HG03575 (cell line): ENCODE data around the gene RNF175.

Source experiments
- ATAC-seq: cut with Tn5 transposase; IDR thresholded peaks from one replicate; pipeline ENCODE4 v1.9.1; 2021; ENCODE audit not compliant: unreplicated experiment, insufficient number of reproducible peaks, low FRiP score; ENCODE audit errors: extremely low read depth

Gene RNF175

DNA sequence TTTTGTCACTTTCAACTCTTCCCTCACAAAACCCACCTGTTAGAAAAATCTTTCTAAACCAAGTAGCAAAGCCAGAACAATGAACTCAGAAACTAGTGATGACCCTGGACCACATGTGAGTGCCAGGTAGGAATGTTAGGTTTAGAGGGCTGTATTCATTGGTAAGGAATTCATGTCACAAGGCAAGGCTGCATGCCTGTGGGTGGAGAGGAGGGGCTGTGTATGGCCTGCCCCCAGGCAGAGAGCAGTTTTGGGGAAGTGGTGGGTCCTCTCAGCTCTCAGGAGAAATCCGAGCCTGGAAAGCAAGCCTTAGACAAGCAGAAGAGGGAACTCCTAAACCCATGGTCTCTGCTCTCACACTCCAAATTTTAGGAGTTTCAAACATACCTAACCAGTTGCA lies 2.4 kb downstream of the RNF175 start:
- ATAC-seq, result no peak

DNA sequence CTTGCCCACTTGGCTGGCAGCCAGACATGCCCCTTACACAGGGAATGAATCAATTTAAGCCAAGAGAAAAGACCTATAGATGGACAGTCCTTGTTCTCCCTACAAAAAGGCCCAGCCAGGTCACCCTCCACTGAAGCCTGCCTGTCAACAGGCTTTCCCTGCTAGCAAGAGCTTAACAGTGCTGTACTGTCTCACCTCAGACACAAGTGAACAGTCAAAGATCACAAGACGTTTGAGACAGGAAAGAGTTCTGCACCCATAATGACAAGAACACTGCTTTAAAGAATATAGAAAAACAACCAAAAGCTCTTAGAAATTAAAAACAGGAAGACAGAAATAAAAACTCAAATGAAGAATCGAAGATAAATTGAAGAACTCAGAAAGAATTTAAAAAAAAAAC lies 4.6 kb downstream of the RNF175 start:
- no peak for ATAC-seq

DNA sequence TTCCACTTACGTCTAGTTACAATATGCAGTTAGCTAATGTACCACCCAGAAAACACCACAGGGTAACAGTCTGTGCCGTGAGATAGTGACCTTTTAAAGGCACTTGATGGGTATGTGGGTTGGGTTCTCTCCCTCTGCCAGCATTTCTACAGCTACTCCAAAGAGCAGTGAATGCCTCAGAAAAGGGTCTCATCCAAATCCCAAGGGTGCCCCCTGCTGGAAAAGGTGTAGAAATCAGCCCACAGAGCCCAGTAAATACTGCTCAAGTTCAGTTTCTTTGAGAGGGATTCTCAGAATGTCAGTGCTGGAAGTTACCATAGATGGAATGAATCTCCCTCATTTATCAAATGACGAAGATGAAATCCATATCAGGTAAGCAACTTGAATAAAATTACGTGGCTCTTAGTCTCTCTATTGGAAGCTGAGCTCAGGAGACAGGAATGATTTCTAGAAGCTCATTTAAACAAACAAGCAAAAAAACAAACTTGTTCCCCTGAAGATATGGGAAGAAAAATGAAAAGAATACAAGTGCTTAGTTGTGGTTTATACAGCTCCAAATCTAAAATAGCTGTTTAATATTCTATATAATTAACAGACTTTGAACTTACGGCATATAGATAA lies 9.5 kb downstream of the RNF175 start:
- peak; percentile 74 for ATAC-seq

DNA sequence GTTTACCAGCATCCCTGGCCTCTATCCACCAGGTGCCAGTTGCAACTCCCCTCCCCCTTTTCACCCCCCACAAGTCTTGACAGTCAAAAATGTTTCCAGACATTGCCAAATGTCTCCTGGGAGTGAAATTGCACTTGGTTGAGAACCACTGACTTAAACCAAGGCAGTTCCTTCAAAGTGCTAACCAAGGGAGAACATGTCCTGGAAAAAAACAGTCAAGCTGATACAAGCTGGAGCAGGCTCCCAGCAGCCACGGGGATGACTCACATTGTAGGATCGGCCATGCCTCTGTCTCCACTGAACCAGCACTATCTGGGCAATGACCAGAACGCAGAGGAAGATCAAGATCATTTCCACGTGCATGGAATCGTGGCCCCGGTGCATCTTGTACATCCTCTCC lies 11.4 kb downstream of the RNF175 start:
- no peak for ATAC-seq

DNA sequence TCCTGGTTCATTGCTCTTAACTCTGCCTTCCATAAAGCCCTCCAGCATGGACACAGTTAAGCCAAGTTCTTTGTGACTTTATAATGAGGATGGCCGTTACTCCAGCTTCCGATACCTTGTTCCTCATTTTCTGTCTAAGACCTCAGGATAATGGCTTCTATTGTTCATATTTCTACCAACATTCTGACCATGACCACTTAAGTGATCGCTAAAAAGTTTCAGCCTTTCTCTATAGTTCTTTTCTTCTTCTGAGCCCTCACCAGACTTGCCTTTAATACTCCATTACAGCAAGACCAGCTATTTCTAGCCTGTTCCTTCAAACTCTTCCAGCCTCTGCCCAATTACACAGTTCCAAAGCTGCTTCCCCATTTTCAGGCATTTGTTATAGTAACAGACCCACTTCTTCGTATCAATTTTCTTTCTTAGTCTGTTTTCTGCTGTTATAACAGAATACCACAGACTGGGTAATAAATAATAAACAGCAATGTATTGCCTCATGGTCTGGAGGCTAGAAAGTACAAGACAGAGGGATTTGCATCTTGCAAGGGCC lies 12.3 kb downstream of the RNF175 start:
- ATAC-seq, result no peak

DNA sequence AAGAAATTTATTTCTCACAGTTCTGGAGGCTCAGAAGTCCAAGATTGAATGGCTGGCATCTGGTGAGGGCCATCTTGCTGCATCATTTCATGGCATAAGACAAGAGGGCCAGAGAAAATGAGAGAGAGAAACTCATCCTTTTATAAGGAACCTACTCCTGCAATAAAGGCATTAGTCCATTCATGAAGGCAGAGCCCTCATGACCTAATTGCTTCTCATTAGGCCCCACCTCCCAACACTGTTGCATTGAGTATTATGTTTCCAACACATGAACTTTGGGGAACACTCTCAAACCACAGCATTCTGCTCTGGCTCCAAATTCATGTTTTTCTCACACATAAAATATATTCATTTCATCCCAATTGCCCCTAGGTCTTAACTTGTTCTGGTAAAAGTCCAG lies 14.2 kb downstream of the RNF175 start:
- ATAC-seq, result no peak

DNA sequence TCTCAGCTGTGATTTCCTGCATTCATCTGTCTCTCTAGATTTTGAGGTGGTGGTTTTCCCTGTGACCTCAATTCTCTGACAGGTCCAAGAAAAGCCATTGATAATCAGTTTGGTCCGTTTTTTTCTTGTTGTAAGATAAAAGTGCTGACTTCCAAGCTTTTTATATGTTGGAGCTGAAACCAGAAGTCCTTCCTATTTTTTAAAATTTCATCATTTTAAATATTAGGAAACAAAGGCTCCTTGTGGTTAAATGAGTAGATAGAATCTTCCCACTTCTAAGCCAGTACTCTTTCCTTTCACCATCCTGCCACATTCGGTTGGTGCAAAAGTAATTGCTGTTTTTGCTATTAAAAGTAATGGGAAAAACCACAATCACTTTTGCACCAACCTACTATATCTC lies 18.3 kb downstream of the RNF175 start:
- no peak for ATAC-seq

DNA sequence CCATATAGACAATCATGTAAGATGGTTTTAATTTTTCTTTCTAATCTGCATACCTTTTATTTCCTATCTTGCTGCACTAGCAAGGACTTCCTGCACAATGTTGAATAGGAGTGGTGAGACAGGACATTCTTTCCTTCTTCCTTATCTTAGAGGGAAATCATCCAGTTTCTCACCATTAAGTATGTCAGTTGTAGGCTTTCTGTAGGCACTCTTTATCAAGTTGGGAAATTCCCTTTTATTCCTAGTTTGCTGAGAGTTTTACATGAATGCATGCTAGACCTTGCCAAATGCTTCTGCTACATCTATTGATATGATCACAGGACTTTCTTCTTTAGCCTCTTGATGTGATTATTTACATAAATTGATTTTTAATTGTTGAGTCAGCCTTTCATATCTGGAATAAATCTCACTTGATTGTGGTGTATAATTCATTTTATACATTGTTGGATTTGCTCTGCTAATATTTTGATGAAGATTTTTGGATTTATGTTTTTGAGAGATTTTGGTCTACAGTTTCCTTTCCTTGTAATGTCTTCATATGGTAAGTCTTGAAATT lies 23.8 kb downstream of the RNF175 start:
- no peak for ATAC-seq

DNA sequence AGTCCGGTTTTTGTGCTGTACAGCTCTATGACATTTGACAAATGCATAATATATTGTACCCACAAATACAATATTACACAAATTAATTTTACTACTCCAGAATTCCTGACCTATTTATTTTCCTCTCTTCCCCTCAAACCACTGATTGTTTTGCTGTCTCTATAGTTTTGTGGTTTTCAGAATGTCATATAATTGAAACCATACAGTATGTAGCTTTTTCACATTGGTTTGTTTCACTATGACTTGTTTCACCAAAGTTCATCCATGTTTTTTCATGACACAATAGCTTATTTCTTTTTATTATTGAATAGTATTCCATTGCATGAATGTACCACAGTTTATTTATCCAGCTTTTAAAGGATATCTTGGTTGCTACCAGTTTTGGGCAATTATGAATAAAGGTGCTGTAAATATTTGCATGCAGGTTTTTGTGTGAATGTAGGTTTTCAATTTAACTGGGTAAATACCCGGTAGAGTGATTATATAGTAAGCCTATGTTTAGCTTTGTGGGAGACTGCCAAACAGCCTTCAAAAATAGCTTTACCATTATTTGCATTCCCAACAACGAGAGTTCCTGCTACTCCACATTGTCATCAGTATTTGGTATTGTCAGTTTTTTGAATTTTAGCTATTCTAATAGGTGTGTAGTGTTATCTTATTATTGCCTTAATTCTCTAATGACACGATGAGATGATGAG lies 25.9 kb downstream of the RNF175 start:
- ATAC-seq, result no peak

DNA sequence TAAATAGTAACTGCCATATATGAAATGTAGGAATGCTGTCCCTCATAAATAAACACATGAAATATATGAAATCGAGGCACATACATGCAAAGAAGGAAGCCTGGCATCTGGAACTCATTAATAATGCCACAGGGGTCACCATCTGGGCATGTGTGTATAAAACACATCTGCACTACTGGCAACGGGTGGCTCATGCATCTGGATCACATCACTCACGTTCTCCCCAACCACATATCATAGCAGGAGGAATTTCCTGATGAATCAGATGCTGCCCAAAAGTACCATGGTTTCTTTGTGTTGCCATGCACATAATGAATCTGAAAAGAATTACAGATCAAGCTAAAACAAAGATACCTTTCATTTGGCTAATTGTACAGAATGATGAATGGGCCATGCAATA lies 28.6 kb downstream of the RNF175 start:
- ATAC-seq, result no peak

DNA sequence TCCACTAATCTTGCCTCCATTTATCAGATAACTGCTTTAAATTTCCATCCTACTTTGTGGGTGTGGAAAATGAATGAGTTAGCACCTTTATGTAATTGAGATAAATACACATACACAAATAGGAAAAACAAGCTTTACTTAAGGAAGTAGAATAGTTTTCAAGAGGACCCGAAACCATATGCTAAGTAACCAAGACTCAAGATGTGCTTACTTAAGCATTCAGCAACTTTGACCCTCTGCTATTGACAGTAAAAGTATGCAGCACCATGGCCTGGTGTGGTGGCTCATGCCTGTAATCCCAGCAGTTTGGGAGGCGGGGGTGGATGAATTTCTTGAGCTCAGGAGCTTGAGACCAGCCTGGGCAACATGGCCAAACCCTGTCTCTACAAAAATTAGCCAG lies 29.9 kb downstream of the RNF175 start:
- no peak for ATAC-seq

DNA sequence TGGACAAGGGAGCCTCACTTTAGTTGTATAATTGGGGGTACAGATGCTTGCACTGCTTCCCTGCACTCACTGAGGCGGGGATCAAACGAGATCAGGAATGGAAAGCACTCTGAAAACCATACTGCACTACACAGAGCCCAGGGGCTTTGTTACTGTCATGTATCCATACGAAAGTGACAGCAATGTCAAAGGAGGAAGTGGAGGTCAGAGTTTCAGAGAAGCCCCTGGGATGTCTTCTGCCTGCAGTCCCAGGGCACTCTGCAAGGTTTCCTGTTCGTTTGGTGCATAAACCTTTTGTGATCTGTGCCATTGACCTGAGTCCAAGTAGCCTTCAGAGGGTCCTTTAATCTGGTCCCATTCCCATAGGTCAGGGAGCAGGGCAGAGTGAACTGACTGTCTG lies 31.2 kb downstream of the RNF175 start:
- no peak for ATAC-seq

DNA sequence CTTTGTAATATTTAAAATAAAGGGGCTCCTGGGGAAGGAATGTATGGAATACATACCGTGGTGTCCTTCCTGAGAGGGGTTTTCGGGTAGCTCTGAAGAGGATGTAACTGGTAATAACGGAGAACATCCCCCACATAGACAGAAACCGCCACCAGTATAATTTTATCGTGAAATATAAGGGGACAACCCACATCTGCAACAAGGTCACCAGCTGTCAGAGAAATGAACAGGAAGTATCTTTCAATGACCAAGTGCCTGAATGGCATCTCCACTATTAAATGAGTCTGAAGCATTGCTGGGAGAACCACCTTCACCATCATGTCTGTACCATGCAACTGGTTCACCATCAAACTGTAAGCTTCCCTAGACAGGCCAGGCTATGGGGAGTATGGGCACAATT lies 31.7 kb downstream of the RNF175 start:
- no peak for ATAC-seq

DNA sequence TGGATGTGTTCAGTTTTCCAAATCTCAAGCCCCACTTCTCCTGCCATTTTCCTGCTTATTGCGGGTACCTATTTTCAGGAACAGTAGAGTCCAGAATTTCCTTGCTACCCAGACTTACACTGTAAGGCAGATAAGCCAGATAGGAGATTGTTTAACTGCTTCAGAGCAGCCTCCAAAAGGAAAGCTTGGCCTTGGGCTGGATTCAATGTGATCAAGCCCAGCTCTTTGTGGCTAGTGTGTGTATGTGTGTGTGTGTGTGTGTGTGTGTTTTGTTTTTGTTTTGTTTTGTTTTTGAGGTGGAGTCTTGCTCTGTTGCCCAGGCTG lies 34.0 kb downstream of the RNF175 start:
- ATAC-seq, result no peak

DNA sequence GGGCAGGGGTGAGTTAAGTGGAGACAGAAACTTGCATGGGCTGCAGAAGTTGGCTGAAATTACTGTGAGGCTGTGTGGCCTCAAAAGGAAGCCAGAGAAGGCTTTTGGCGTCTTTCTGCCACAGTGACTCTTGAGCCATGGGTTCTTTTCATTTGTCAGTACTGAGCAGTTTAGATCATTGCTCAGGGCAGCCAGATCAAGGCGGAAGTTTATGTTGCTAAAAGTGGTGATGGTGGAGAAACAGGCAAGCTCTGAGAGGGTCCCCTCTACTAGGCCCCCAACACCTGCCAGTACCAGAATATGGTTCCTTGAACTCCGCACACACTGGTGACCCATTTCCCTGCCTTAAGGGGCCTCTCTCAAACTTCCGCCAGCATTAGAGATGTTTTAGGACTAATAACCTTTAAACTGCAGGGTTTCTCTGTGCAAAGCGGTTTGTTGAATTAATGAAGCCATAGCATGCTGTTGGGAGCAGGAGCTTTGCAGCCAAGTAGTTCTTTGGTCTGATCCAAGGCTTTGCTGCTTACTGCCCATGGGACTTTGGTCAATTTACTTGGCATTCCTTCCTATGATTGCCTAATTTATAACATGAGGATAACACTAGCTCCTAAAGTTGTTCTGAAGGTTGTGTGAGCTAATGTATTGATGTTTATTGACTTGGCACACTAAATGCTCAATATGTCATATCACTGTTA lies 34.5 kb downstream of the RNF175 start:
- no peak for ATAC-seq

DNA sequence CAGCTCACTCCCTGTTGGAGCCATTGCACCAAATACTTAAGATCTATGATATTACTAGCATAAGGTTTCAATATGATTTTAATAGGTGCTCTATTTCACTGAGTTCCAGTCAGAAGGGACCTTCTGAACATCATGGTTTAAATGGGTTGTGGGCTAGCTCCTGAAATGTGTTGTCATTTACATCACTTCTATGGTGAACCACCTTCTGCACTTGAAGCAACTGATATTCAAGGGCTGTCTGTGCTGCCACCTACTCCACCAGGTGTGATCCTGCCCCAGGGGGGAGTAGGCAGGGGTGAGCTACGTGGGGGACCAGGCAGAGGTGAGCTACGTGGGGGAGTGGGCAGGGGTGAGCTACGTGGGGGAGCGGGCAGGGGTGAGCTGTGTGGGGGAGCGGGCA lies 35.2 kb downstream of the RNF175 start:
- ATAC-seq, result no peak

DNA sequence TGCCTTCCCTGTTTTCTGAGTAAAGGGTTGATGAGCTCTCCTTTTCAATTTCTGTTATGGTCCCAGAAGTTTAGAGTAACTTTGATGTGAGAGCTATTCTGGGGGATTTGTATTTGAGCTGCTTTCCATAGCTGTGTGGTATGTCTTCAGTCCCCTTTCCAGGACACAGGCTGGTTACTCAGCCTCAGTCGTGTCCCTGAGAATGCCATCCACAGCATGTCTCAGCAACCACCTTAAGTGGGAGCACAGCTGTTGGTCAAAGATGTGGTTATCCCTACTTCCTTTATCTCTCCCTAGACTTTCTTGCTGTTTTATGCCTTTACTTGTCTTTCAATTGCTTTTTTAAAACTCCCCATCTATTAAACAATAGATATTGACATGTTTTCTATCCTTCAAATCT lies 37.8 kb downstream of the RNF175 start:
- no peak for ATAC-seq

DNA sequence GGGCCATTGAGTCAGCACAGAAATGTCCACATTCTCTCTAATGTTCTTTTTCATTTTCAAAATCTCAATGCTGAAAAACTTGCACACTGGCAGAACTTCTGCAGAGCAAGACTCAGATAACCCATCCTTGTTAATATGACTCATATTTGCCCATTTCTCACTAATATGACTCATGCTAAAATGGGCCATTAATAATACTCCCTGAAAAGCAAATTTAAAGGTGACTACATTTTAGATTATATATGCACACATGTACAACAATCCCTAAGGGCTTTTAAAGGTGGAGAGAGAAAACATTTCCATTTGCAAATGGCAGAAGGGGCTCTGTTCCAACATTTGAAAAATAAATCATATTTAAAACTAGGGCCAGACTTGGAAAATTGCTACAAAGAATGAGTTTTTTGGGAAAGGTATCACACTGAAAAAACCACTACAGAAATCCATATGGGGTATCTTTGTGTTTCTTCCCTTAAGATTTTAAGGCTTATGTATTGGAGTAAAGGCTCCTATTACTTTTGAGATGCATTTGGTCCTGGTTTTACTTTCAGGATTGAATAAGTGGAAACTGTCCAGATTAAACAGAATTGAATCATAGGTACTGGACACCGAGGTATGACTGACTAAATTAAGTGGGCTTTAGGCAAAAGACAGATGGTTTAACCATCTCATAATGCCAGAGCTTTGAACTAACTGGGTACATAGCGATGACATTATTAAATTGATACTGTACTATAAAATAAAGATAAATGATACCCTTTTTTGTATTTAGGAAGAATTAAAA lies 45.8 kb downstream of the RNF175 start:
- no peak for ATAC-seq

DNA sequence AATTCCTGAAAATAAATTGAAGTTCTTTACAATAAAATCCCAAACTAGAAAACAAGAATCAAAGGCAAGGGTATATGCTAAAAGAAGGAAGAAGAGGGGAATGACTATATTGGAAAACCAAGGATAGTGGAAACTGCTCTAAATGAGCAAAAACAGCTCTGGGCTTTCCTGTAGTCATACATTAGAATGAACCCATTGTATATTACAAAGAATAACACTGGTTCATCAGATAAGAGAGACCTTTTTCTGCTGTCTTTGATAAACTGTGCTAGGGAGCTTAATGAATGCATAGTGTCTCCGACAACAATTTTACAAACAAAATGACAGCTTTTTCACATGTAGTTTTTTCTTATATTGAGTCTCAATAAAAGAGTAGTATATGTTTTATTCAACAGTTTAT lies 49.1 kb downstream of the RNF175 start:
- no peak for ATAC-seq
